ENCODE results near the gene PPM1D.
"Not testable (repeated sequence)": the region's sequence is repeated elsewhere in the genome, so short reads cannot be mapped to it uniquely, and the experiment has no call there.

Gene PPM1D

GRCh38 chr17:60573236-60574051 lies 26.5 kb upstream of the PPM1D start:
- Histone ChIP-seq H3K36me3 (ENCODE audit: insufficient read depth, low read length) (no peaks in the 10 kb centered on the region), H3K4me3 (ENCODE audit: low read length) (no peak overlapping the region), H3K9ac (ENCODE audit: low read depth, low read length) (no peak overlapping the region), H3K4me2 (ENCODE audit: low read length) (no peak overlapping the region), H3K4me1 (ENCODE audit: control insufficient read depth, insufficient read depth, low read length) (no peaks in the 10 kb centered on the region), H3K9me3 (replicated peaks; ENCODE audit: low read length) (no peaks in the 10 kb centered on the region), H3K27me3 (ENCODE audit: control insufficient read depth, insufficient read depth, low read length) (no peaks in the 10 kb centered on the region)

- no peaks in the 10 kb centered on the region for H3K9me3 ChIP-seq (replicated peaks; ENCODE audit: low read length)
- peak overlapping the region; percentile 90 for H3K4me2 ChIP-seq (ENCODE audit: low read length)
- peak overlapping the region; percentile 69 for H3K4me3 ChIP-seq (ENCODE audit: low read length)
- no peaks in the 10 kb centered on the region for H3K36me3 ChIP-seq (ENCODE audit: insufficient read depth, low read length)
- H3K9ac ChIP-seq (ENCODE audit: low read depth, low read length): peak overlapping the region; percentile 52
- no peaks in the 10 kb centered on the region for H3K4me1 ChIP-seq (ENCODE audit: control insufficient read depth, insufficient read depth, low read length)
- H3K27me3 ChIP-seq (ENCODE audit: control insufficient read depth, insufficient read depth, low read length): no peaks in the 10 kb centered on the region
These were observed 22.7 kb upstream of the PPM1D start for GRCh38 chr17:60577147-60577915.

DNA sequence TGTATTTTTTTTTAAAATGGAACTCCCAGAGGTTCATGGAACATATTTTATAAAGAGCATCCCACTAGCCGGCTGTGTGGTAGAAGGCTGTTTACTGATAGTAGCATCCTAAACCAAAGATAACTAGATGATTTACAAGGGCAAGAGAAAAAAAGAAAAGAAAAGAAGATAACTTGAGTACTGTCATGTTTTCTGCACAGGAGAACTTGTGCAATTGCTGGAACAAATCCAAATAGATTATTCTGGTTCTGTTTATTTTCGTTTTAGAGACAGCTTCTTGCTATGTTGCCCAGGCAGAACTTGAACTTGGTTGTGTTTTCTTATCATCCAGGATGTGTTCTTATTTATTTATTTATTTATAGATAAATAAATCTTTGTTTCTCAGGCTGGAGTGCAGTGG lies 20.9 kb upstream of the PPM1D start:
- no peak overlapping the region for H3K4me3 ChIP-seq (ENCODE audit: low read length)

GRCh38 chr17:60579551-60579950 lies 20.4 kb upstream of the PPM1D start:
- no peak overlapping the region for H3K4me3 ChIP-seq (ENCODE audit: low read length)
- no peaks in the 10 kb centered on the region for H3K27me3 ChIP-seq (ENCODE audit: control insufficient read depth, insufficient read depth, low read length)
- H3K4me1 ChIP-seq (ENCODE audit: control insufficient read depth, insufficient read depth, low read length): no peaks in the 10 kb centered on the region
- no peaks in the 10 kb centered on the region for H3K36me3 ChIP-seq (ENCODE audit: insufficient read depth, low read length)
- H3K9me3 ChIP-seq (replicated peaks; ENCODE audit: low read length): no peaks in the 10 kb centered on the region
- no peak overlapping the region for H3K9ac ChIP-seq (ENCODE audit: low read depth, low read length)
- H3K4me2 ChIP-seq (ENCODE audit: low read length): no peak overlapping the region

More for the DNA sequence above, 20.9 kb upstream of the PPM1D start:
- Histone ChIP-seq H3K9ac (ENCODE audit: low read depth, low read length) (no peak overlapping the region), H3K4me2 (ENCODE audit: low read length) (no peak overlapping the region), H3K36me3 (ENCODE audit: insufficient read depth, low read length) (no peaks in the 10 kb centered on the region), H3K27me3 (ENCODE audit: control insufficient read depth, insufficient read depth, low read length) (no peaks in the 10 kb centered on the region), H3K4me1 (ENCODE audit: control insufficient read depth, insufficient read depth, low read length) (no peaks in the 10 kb centered on the region), H3K9me3 (replicated peaks; ENCODE audit: low read length) (no peaks in the 10 kb centered on the region)

DNA sequence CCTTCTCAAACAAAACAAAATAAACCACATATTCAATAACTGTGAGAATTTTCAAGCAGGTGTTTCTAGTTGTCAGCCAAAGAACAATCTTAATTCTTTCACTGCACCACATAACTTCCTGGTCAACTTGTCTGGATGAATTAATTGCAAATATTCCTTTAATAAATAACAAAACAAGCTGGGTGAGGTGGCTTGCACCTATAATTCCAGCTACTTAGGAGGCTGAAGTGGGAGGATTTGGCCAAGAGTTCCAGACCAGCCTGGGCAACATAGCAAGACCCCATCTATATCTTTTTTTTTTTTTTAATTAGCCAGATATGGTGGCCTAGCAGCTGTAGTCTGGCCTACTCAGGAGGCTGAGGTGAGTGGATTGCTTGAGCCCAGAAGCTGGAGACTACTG lies 17.0 kb upstream of the PPM1D start:
- Histone ChIP-seq H3K4me1 (ENCODE audit: control insufficient read depth, insufficient read depth, low read length) (no peaks in the 10 kb centered on the region), H3K36me3 (ENCODE audit: insufficient read depth, low read length) (no peaks in the 10 kb centered on the region), H3K9ac (ENCODE audit: low read depth, low read length) (no peak overlapping the region), H3K4me3 (ENCODE audit: low read length) (no peak overlapping the region), H3K9me3 (replicated peaks; ENCODE audit: low read length) (no peaks in the 10 kb centered on the region), H3K4me2 (ENCODE audit: low read length) (no peak overlapping the region), H3K27me3 (ENCODE audit: control insufficient read depth, insufficient read depth, low read length) (no peaks in the 10 kb centered on the region)

DNA sequence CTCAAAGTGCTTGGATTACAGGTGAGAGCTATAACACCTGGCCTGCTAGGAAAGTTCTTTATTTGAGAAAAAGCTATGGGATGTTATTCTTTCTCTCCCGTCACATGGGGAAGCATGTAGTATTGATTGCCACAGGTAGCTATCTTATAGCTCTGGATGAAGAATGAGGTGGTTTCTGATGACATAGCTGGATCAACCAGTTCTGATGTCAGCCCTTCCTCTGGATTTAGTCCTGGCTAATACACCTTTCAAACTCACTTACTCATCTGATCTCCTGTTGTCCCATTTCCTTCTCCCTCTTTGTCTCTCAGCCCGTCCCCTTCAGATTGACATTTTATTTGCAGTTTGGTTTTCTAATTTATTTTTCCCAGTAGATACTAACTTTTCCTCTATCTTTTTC lies 14.1 kb upstream of the PPM1D start:
- Histone ChIP-seq H3K9me3 (replicated peaks; ENCODE audit: low read length) (no peaks in the 10 kb centered on the region), H3K9ac (ENCODE audit: low read depth, low read length) (no peak overlapping the region), H3K27me3 (ENCODE audit: control insufficient read depth, insufficient read depth, low read length) (peaks cover 5% of the 10 kb centered on the region), H3K4me3 (ENCODE audit: low read length) (no peak overlapping the region), H3K4me2 (ENCODE audit: low read length) (no peak overlapping the region), H3K4me1 (ENCODE audit: control insufficient read depth, insufficient read depth, low read length) (no peaks in the 10 kb centered on the region), H3K36me3 (ENCODE audit: insufficient read depth, low read length) (no peaks in the 10 kb centered on the region)

DNA sequence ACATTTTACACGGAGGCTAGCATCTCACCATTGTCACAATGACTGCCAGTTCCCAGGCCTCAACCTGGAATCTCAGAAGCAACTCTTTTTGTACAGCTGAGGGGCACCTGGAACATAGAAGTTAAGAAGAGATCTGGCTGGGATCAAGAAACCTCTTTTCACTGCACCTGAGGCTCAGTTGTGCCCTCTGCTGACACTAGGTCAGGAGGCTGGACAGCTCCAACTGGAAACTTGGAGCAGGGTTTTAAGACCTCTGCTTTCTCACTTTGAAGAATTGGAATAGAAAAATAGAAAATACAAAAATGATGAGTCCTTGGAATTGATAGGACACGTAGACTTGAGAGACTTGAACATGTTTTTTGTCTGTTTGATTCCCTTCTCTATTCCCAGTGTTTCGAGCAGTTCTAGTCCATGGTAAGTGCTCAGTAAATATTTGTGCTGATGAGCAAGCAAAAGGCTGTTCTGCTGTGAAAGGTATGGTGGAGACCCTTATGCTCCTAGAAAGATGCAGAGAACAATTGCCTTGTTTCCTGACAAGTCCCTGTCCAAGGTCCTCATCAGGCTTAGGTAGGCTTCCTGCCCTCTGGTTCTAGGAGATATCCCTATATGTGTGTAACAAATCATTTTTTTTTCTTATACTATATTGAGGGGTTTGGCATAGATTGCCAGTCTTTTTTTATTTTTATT lies 13.6 kb upstream of the PPM1D start:
- Histone ChIP-seq H3K4me1 (ENCODE audit: control insufficient read depth, insufficient read depth, low read length) (no peaks in the 10 kb centered on the region), H3K4me3 (ENCODE audit: low read length) (no peak overlapping the region), H3K27me3 (ENCODE audit: control insufficient read depth, insufficient read depth, low read length) (peaks cover 10% of the 10 kb centered on the region), H3K36me3 (ENCODE audit: insufficient read depth, low read length) (no peaks in the 10 kb centered on the region), H3K9ac (ENCODE audit: low read depth, low read length) (no peak overlapping the region), H3K4me2 (ENCODE audit: low read length) (no peak overlapping the region), H3K9me3 (replicated peaks; ENCODE audit: low read length) (no peaks in the 10 kb centered on the region)

DNA sequence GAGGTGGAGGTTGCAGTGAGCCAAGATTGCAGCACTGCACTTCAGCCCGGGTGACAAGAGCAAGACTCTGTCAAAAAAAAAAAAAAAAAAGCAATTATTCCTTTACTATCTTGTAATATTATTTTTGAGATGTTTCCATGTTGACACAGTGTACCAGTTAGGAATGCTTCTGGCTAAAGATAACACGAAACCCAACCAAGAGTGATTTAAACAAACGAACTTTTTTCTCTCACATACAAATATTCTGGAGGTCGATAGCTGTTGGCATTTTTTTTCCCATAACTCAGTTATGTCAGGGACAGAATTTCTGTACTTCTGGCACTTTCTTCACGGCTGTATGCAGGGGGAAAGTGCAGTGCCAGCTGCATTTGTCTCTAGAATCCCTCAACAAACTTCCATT lies 9.9 kb upstream of the PPM1D start:
- H3K36me3 ChIP-seq (ENCODE audit: insufficient read depth, low read length): no peaks in the 10 kb centered on the region
- no peaks in the 10 kb centered on the region for H3K4me1 ChIP-seq (ENCODE audit: control insufficient read depth, insufficient read depth, low read length)
- H3K27me3 ChIP-seq (ENCODE audit: control insufficient read depth, insufficient read depth, low read length): peaks cover 24% of the 10 kb centered on the region
- H3K4me3 ChIP-seq (ENCODE audit: low read length): no peak overlapping the region
- H3K9me3 ChIP-seq (replicated peaks; ENCODE audit: low read length): no peaks in the 10 kb centered on the region
- no peak overlapping the region for H3K9ac ChIP-seq (ENCODE audit: low read depth, low read length)
- no peak overlapping the region for H3K4me2 ChIP-seq (ENCODE audit: low read length)

- H3K27me3 ChIP-seq (ENCODE audit: control insufficient read depth, insufficient read depth, low read length): peaks cover 24% of the 10 kb centered on the region
- no peak overlapping the region for H3K4me2 ChIP-seq (ENCODE audit: low read length)
- no peak overlapping the region for H3K4me3 ChIP-seq (ENCODE audit: low read length)
- H3K36me3 ChIP-seq (ENCODE audit: insufficient read depth, low read length): no peaks in the 10 kb centered on the region
- no peaks in the 10 kb centered on the region for H3K9me3 ChIP-seq (replicated peaks; ENCODE audit: low read length)
- H3K4me1 ChIP-seq (ENCODE audit: control insufficient read depth, insufficient read depth, low read length): no peaks in the 10 kb centered on the region
- H3K9ac ChIP-seq (ENCODE audit: low read depth, low read length): no peak overlapping the region
These were observed 7.2 kb upstream of the PPM1D start for GRCh38 chr17:60592750-60593149.

DNA sequence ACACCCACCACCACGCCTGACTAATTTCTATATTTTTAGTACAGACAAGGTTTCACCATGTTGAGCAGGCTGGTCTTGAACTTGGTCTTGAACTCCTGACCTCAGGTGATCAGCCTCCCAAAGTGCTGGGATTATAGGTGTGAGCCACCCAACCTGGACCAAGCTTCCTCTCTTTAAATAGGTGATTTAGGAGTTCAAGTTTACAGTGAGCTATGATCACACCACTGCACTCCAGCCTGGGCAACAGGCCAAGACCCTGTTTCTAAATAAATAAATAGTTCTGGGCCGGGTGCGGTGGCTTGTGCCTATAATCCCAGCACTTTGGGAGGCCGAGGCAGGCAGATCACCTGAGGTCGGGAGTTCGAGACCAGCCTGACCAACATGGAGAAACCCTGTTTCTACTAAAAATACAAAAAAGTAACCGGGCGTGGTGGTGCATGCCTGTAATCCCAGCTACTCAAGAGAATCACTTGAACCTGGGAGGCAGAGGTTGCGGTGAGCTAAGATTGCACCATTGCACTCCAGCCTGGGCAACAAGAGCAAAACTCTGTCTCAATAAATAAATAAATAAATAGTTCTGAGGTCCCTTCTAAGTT lies 6.5 kb upstream of the PPM1D start:
- H3K4me1 ChIP-seq (ENCODE audit: control insufficient read depth, insufficient read depth, low read length); H3K4me3 ChIP-seq (ENCODE audit: low read length); H3K9ac ChIP-seq (ENCODE audit: low read depth, low read length); H3K36me3 ChIP-seq (ENCODE audit: insufficient read depth, low read length); H3K9me3 ChIP-seq (replicated peaks; ENCODE audit: low read length); H3K4me2 ChIP-seq (ENCODE audit: low read length): not testable (repeated sequence)
- H3K27me3 ChIP-seq (ENCODE audit: control insufficient read depth, insufficient read depth, low read length): peaks cover 24% of the 10 kb centered on the region

GRCh38 chr17:60594170-60594569 lies 5.8 kb upstream of the PPM1D start:
- not testable (repeated sequence) for H3K4me2 ChIP-seq (ENCODE audit: low read length); H3K9me3 ChIP-seq (replicated peaks; ENCODE audit: low read length); H3K9ac ChIP-seq (ENCODE audit: low read depth, low read length); H3K4me3 ChIP-seq (ENCODE audit: low read length); H3K4me1 ChIP-seq (ENCODE audit: control insufficient read depth, insufficient read depth, low read length); H3K36me3 ChIP-seq (ENCODE audit: insufficient read depth, low read length)
- peaks cover 24% of the 10 kb centered on the region for H3K27me3 ChIP-seq (ENCODE audit: control insufficient read depth, insufficient read depth, low read length)
